Right lobe of liver (tissue), 4 donors: ENCODE data around the gene GID8.

ENCODE experiments used
- POLR2A ChIP-seq: fragments of 450-650 bp; IDR thresholded peaks from one replicate; pipeline ENCODE4 v1.6.1; 2017; ENCODE audit warnings: antibody characterized with exemption, mild to moderate bottlenecking
- TF ChIP-seq, protein P1 (sequence below), 4 donors: fragments of 200-600 bp in 3 of 4; fragments of 450-650 bp in 1 of 4; IDR thresholded peaks; one replicate each; pipeline versions ENCODE4 v1.5.1 to v1.8.0; 2016 to 2022; ENCODE audit warnings: antibody characterized with exemption in 4 of 4, mild to moderate bottlenecking in 2 of 4
- donor health status: DM: no; HTN: no; CAD: no.
- donor health status: DM: no; HTN: no; CAD: no.
- donor health status: DM: no; HTN: yes; CAD: no.

DNA sequence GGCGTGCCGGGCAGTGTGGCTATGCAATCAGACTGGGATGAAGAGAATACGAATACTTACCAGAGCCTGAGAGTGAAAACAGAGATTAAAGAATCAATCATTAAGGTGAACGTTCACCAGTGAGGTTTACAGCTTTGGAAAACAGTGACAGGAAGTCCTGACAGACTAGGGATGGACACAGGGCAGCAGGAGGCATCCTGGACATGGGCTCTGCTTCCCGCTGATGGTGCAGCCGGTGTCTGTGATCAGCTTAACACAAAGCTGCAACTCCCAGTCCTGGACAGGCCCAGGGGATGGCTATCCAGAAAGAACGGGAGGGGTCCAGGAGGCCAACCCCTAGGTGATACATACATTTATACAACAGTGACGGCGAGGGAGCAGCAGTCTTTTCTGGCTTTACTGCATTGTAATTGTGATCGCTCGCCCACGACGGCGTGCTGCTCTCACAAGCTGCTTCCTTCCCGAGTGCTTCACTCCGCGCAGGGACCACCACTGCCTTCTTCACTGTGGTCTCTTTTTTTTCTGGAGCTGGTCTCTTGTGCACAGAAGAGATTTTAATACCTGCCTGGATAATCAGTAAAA lies 32.3 kb upstream of the GID8 start:
- TF ChIP-seq, protein P1, sequence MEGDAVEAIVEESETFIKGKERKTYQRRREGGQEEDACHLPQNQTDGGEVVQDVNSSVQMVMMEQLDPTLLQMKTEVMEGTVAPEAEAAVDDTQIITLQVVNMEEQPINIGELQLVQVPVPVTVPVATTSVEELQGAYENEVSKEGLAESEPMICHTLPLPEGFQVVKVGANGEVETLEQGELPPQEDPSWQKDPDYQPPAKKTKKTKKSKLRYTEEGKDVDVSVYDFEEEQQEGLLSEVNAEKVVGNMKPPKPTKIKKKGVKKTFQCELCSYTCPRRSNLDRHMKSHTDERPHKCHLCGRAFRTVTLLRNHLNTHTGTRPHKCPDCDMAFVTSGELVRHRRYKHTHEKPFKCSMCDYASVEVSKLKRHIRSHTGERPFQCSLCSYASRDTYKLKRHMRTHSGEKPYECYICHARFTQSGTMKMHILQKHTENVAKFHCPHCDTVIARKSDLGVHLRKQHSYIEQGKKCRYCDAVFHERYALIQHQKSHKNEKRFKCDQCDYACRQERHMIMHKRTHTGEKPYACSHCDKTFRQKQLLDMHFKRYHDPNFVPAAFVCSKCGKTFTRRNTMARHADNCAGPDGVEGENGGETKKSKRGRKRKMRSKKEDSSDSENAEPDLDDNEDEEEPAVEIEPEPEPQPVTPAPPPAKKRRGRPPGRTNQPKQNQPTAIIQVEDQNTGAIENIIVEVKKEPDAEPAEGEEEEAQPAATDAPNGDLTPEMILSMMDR (IDR thresholded peaks at IDR 0.05) = no peak
- no peak for TF ChIP-seq POLR2A
